HG03196 (cell line): Measurements from ENCODE around the gene SORL1-AS1.

ENCODE experiments used
- ATAC-seq: cut with Tn5 transposase; IDR thresholded peaks from one replicate; pipeline ENCODE4 v1.9.1; 2021; ENCODE audit not compliant: unreplicated experiment

SORL1-AS1 gene

DNA sequence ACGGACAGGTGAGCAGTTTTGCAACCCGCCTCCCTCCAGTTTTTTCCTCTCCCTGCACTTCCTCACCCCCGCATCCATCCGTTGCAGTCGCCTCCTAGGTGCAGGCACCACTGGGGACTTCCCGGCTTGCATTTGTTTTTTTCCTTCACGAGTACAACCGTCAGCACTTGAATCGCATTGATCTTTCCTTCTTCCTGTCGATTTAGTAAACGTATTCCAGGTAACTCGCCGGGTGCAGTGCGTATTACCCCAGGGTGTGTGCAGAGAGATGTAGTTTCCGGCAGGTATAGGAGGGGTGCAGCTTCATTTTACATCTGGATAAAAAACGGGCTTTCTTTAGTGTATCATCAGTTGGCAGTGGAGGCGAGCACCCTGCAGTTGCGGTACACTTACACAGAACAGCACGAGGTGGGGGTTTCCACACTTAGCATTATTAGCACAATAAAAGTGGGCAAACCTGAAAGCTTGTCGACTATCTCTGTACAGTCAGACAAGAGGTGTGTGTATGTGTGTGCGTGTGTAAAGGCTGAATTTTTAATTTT, at the start of gene SORL1-AS1:
SORL1-AS1 (minus strand) TSS at position 359 of the 542 bp plus-strand sequence.
- ATAC-seq: peak; percentile 12

DNA sequence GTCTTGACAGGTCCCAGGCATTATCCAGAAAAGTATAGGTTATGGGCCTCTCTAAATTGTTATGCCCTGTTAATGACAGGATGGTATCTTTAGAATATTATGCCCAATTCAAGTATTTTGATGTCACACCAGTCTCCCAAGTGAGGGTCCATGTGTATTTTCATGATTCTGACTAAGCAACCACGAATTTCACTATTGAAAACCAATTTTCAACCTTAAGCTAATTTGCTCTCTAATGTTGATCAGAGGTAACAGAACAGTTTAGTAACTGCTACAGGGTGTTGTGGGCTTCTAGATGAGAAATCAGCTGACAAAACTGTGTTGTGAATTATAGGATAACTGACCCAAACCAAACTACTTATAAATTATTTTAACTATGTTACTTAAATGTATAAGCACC, 48.0 kb upstream of the SORL1-AS1 start:
- no peak for ATAC-seq

DNA sequence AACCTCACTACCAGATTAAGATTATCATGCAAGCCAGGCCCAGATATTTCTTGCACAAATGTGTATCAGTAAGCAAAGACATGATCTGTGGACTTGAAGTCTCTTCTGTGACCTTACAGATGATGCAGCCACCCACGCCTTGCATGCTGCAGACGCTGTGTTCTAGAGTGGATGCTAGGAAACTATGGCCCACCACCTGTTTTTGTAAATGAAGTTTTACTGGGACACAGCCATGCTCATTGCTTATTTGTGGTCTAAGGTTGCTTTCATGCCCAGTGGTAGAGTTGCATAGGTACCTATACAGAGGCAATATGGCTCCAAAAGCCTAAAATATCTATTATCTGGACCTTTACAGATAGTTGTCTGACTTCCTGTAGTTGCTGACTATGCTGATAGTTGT, 47.5 kb upstream of the SORL1-AS1 start:
- no peak for ATAC-seq

DNA sequence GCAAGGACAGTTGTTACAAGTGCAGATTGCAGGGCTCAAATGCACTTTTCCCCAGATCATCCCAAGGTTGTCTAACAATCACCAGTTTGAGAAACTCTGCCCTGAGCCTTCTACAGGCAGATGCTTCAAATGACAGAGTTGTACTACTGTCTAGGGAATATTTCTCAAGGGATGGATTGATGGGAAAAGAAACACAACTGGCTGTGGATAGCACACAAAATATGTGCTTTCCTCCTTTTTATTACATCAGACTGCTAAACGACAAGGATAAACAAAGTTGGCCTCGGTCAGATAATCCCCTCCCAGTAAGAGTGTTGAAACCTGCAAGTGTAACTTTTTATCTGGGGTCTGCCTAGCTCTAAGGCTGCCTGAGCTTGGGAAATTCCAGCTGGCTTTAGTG, 46.6 kb upstream of the SORL1-AS1 start:
- ATAC-seq: no peak

DNA sequence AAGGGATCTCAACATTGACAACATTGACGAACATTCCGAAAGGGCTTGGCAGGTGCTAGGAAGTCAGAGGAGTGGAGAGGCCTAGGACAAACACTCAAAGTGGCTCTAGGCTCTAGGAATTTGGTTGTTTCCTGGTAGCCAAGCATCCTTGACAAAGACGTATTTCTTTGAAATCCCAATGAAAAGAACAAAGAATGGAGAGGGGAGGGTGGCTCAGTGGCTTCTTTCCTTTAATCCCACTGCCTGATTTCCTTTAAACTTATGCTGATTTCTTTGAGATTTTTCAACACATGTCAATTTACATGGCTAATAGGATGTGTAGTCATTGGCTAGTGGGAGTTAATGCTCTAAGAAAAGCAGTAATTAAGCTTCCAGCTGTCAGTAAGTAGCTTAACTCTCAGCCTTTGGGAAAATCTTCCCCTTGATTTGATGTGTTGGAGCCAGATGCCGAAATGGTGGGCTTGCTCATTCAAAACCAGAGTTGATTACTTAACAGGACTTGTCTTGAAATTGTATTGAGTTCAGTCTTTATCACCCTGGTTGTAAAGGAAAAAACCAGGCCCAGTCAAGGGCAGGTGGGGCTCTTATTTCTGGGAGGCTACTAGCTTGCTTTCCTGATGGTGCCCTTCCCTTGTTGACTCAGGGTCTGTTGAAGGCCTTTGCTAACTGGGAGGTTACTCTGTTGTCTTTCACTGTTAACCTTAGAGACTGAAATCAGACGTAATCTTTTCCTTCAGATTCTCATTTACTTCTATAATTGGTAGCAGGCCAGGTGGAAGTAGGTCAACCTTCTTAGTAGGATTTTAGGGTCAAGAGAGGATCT, 44.6 kb upstream of the SORL1-AS1 start:
- ATAC-seq: no peak

DNA sequence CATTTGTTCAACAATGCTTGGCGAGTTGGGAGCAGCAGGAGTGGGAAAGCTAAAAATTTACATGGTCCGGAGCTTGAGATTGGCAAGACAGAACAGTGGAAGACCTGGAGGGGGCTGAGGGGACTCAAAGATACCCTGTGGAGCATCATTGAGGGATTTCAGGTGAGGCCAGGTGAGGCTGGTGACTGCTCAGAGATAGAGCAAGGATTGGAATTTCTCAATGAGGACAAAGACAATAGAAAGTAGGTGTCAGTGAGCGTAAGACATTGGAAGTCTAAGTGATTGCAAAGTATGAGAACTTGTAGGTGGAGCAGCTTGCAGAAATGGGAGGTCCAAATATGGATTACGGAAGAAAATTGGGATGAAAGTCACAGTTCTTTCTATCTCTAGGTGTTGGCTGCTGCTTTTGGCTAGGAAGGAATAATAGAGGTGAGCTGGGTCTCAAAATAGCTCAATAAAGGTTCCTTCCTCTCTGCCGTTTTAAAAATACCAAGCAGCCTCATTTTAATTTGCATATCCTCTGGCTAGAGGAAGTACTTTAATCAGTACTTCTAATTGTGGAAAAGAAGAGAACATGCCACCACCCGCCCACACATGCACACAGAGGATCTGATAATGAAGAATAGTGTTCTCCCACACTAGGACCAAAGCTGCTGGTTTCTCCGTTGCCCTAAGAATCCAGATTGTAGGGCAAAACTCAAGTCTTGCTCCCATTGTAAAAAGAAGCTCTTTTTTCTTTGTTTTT, 41.8 kb upstream of the SORL1-AS1 start:
- ATAC-seq: peak; percentile 70

DNA sequence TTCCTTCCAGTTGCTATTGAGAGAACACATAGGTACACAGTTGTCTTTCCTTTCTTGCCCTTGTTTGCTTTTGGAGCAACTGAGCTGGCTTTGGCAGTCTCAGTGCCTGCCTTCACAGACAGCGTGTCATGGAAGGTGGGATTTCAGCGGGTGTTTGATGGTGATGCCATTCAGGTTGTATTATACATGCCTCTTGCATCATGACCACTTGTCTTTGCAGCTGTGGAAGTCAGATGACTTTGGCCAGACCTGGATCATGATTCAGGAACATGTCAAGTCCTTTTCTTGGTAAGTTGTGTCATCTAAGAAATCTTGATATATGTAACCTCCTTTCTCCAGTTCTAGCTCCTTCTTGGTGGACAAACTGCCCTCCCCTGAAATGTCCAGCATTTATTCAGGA, 37.1 kb upstream of the SORL1-AS1 start:
- no peak for ATAC-seq

DNA sequence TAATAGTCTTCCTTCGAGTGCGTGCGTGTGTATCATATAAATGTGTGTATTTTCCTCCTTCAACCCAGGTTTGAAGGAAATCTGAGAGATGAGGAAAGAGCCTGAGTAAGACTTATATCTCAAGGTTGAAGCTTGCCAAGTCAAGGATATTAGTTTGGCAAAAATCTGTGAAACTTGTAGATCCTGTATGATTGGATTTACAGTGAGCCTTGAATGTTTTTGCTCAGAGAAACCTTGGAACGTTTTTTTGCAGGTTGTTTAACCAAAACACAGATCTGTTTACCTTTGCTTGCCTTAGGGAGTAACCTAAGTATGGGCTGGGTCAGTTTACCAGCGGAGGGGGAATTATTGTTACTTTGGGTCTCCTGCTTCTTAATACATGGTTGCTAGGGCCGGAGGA, 35.9 kb upstream of the SORL1-AS1 start:
- ATAC-seq: no peak

DNA sequence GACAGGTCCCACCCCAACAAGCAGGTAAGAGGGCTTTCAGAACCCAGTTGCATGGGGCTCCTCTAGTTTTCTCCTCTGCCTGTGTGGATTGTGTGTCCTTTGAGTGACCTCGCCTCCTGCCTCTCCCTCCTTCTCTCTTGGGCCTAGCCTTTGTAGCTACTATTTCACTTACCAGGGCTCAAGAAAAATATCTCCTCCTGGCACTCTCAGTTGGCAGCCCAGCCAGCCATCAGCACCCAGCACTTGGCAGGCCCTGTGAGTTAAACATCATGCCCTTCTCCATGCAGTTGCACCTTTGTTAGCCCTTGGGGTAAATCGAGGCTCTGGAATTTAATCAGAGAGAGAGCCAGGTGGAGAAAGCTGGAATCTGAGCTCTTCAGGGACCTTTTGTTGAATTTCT, 35.4 kb upstream of the SORL1-AS1 start:
- ATAC-seq: no peak

DNA sequence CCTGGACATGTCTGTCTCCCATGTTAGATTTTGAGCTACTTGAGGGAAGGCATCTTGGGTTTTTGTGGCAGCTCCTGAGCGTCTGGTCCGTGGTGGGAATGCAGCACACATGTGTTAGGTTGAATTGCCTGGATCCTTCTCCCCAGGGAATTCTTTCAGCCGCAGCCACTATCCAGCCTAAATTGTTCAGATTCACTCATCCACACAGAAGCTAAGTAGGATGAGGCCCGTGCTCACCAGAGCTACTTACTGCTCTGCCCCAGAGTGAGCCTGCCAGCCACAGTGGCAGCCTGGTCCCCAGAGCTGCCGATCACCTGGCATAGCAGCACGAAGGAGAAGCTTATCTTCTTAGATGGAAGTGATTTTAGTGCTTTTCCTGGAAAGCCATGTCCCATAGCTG, 34.4 kb upstream of the SORL1-AS1 start:
- ATAC-seq: no peak

DNA sequence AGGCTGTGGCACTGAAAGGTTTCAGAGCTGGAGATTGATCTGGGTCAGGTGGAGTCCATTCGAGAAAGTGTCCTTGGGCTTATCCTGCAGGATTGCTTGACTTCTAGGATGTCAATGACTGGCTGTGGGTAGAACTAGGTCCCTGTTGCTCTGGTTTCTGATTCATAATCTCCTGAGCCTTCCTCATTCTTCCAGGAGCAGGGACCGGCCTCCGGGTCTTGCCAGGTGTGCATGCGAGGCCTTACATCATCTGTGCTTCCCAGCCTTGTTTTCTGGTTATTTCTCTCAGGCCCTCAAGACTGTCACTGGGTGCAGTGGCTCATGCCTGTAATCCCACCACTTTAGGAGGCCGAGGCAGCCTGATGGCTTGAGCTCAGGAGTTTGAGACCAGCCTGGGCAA, 33.3 kb upstream of the SORL1-AS1 start:
- no peak for ATAC-seq

DNA sequence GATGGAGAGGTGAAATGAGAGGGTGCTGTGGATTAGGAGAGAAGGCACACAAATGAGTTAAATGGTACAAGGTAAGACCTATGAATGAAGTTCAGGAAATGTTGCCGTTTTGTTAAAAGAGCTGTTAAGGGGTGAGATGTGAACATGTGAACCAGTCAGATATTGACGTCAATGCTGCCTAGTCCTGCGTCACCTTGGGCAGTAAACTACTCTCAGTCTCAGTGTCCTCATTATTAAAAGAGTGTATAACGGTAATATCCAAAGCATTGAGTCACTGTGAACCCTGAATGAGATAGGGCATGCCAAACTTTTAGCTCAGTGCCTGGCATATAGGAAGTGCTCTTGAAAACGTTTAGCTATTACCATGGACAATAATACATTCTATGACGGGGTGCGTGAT, 32.4 kb upstream of the SORL1-AS1 start:
- ATAC-seq: no peak

DNA sequence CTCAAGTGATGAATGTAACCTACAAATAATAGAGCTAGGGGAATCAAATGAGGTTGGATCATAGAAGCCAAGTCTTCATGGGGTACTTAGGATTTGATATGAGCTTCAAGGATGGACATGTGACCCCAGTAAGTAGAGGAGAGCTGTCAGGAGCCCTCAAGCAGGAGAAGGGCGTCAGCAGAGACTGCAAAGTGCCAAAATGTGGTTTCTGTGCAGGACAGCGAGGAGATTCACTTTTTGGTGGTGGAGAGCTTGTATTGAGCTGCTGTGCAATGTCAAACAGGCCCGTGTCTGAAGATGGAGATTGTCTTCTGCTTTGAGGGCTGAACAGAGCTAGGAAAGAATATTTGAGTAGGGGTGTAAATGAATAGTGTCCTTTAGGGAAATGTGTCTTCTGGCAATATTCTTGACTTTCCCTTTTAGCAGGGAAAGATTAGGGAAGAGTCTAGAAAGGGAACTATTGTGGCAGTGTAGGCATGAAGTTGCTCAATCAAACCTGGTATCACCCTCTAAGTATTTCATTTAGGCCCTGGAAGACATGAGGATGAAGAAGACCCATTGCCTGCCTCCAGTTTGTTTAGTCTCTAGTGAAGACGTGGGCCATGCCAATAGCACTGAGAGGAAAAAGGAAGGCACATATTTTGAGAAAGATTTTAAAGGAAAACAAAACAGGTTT, 31.2 kb upstream of the SORL1-AS1 start:
- ATAC-seq: no peak

DNA sequence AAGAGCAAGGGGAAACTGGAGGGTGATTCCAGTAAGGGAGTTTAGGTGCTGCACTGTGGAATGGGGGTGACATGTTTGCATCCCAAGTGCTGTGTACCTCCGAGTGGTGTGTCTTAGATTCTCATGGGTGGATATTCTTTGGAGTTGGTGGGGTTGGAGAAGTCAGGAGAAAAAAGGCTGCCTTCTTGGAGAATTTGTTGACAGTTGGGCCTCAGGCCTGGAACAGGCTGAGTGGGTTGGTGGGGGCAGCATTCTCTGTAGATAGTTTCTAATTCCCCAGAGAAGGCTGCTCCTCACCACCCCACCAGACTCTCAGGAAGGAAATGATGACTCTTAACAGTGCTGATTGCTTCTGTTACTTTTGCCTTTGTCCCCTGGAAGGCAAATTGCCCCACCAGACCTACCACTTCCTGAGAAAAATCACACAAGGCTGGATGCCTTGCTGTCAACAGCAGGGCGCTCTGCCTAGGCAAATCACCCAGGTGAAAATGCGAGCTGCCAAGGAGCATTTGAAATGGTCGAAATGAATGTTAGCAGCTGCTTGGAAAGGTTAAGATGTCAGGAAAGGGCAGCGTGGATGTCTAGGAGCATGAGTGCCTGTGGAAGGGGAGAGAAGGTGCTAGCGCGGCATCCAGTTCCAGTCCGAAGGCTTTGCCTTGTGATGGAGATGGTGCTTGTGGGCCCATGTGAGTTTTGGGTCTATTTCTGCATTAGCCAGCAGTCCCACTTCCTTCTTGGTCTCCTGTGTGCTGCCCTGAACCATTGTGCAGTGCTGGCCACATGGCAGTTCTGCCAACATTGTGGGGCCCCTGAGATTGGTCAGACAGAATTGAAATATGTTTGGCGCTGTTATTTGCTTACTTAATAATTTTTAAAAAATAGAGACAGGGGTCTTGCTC, 29.7 kb upstream of the SORL1-AS1 start:
- peak; percentile 86 for ATAC-seq

DNA sequence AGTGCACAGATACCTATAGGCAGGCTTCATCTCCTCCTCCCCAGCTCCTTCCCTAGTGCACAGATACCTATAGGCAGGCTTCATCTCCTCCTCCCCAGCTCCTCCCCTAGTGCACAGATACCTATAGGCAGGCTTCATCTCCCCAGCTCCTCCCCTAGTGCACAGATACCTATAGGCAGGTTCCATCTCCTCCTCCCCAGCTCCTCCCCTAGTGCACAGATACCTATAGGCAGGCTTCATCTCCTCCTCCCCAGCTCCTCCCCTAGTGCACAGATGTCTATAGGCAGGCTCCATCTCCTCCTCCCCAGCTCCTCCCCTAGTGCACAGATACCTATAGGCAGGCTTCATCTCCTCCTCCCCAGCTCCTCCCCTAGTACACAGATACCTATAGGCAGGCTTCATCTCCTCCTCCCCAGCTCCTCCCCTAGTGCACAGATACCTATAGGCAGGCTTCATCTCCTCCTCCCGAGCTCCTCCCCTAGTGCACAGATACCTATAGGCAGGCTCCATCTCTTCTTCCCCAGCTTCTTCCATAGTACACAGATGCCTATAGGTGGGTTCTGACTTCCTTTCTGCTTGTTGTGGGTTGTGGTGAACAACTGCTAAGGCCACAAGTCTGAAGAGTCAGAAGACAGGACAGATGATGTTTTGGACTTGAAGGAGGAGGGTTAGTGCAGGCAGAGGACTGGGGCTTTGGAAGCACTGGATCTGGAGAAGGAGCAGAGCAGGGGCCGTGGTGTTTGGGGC, 28.9 kb upstream of the SORL1-AS1 start:
- peak; percentile 36 for ATAC-seq

DNA sequence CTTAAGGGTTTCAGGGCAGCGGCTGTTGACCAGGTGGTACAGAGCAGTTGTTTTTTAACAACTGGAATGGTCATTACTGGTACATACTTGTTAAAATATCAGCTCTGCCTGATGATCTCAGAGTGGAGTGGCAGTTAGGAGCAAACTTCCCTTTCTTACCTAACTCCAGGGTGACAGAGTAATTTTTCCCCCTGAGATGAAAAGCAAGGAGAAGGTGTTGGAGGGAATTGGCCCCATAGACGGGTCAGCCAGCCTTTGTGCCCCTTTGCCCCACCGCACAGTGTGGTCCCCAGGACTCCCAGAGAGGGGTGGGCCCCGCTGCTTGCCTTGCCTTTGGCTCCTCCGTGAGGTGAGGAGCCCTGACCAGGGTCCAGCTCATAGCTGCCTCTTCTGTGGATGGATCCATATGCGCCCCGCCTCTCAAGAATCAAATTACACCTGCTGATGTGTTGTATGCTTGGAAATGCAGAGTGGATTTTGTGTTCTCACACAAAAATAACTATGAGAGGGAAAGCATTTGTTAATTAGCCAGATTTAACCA, 27.0 kb upstream of the SORL1-AS1 start:
- no peak for ATAC-seq

DNA sequence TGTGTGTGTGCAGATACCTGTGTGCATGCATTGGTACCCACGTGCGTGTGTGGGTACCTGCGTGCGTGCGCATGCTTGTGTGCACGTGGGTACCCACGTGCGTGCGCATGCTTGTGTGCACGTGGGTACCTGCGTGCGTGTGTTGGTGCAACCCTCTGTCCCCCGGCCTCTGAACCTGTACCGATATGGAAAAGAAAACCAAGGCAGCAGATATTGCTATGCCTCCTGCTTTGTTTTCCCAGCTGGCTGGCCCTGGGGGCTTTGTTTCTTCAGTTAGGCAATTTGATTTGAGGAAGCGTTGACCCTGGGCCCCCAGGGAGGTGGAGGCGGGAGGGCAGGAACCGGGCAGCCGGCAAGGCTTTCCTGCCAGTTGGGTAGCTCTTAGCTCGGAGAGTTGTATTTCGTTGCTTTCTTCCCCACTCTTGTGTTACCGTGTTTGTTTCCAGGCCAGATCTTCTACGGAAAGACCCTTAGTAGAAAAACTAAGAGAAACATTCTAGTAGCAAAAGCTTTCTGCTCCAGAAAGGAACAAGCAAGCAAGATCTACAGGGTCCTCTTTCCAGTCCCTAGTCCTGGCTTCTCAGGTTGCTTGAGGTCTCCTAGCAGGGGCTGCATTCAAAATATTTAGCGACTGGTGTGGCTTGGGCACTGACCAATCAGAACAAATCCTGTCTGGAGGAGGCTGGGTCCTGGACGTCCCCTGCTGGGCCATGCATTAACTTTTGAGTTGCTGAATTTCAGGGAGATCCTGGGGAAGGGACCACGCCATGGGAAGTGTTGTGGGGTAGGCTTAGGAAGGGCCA, 26.3 kb upstream of the SORL1-AS1 start:
- no peak for ATAC-seq

DNA sequence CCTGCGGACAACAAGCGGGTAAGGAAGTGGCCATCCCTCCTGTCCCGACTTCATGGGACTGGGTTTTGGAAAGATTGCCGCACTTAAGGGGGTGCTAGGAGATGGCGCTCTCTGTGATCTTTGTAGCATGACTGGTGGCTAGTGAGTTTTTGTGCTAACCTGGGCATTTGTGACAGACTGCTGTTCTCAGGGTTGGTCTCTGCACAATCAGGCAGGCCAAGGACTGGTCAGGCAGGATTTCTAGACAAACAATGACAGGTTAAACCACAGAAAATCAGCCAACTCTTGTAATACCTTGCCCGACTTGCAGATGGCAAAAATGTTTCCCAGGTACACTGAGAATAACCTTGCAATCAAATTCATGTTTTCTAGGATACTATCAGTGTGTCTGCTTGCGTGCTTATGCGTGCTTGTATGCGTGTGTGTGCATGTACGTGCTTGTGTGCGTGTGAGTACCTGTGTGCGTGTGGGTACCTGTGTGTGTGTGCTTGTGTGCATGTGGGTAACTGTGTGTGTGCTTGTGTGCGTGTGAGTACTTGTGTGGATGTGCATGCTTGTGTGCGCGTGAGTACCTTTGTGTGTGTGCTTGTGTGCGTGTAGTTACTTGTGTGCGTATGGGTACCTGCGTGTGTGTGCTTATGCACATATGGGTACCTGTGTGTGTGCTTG, 25.6 kb upstream of the SORL1-AS1 start:
- no peak for ATAC-seq
